Liver (tissue), 3 donors: ENCODE measurements around the gene KCNQ1.

Experiments
- CTCF ChIP-seq: fragments of 150-350 bp; IDR thresholded peaks from 2 replicates; pipeline ENCODE4 v1.5.1; 2017; ENCODE audit warnings: improper control_type of control experiment, low read depth, low read length; ENCODE audit not compliant: missing input control
- EGR1 ChIP-seq, 2 donors: IDR thresholded peaks; 2 replicates each; pipeline ENCODE4 v1.6.1; 2016 to 2018; ENCODE audit warnings: antibody characterized with exemption in 2 of 2, low read depth in 2 of 2
- FOXA1 ChIP-seq: IDR thresholded peaks from 2 replicates; pipeline ENCODE4 v1.6.1; 2016; ENCODE audit warnings: antibody characterized with exemption
- GABPA ChIP-seq, 2 donors: IDR thresholded peaks in 1 of 2; conservative IDR thresholded peaks in 1 of 2; 2 replicates each; pipeline ENCODE4 v1.6.1; 2016; ENCODE audit warnings: antibody characterized with exemption in 2 of 2, mild to moderate bottlenecking in 1 of 2, moderate library complexity in 1 of 2
- HNF4A ChIP-seq, 2 donors: conservative IDR thresholded peaks; 2 replicates each; pipeline ENCODE4 v1.6.1; 2016; ENCODE audit warnings: antibody characterized with exemption in 2 of 2, mild to moderate bottlenecking in 2 of 2
- JUND ChIP-seq, 2 donors: IDR thresholded peaks; 2 replicates each; pipeline ENCODE4 v1.6.1; 2016; ENCODE audit warnings: antibody characterized with exemption in 2 of 2
- MAX ChIP-seq: IDR thresholded peaks from 2 replicates; pipeline ENCODE4 v1.6.1; 2016; ENCODE audit warnings: antibody characterized with exemption
- RAD21 ChIP-seq, 2 donors: IDR thresholded peaks; 2 replicates each; pipeline ENCODE4 v1.6.1; 2016; ENCODE audit warnings: antibody characterized with exemption in 2 of 2, mild to moderate bottlenecking in 2 of 2
- REST ChIP-seq: IDR thresholded peaks from 2 replicates; pipeline ENCODE4 v1.6.1; 2016; ENCODE audit warnings: antibody characterized with exemption, mild to moderate bottlenecking
- RXRA ChIP-seq, 2 donors: IDR thresholded peaks; 2 replicates each; pipeline ENCODE4 v1.6.1; 2017 to 2018; ENCODE audit warnings: antibody characterized with exemption in 2 of 2, mild to moderate bottlenecking in 1 of 2
- SP1 ChIP-seq: IDR thresholded peaks from 2 replicates; pipeline ENCODE4 v1.6.1; 2018; ENCODE audit warnings: antibody characterized with exemption, mild to moderate bottlenecking
- TAF1 ChIP-seq: conservative IDR thresholded peaks from 2 replicates; pipeline ENCODE4 v1.6.1; 2016; ENCODE audit warnings: antibody characterized with exemption, mild to moderate bottlenecking
- donor health status: healthy.
- donor health status: healthy.

GRCh38 chr11:2570211-2570811 is 125.5 kb downstream of the KCNQ1 start:
- no peak for TF ChIP-seq REST
- no peak for TF ChIP-seq CTCF
- TF ChIP-seq TAF1, result no peak
- TF ChIP-seq RXRA (IDR thresholded peaks at IDR 0.05), result no peak
- no peak for TF ChIP-seq GABPA (IDR thresholded peaks at IDR 0.05 in 1 of 2, conservative IDR thresholded peaks at IDR 0.05 in 1 of 2)
- no peak for TF ChIP-seq HNF4A (conservative IDR thresholded peaks at IDR 0.05)
- no peak for TF ChIP-seq FOXA1
- TF ChIP-seq SP1, result no peak
- no peak for TF ChIP-seq RAD21 (IDR thresholded peaks at IDR 0.05)
- no peak for TF ChIP-seq MAX
- no peak for TF ChIP-seq JUND (IDR thresholded peaks at IDR 0.05)
- TF ChIP-seq EGR1 (IDR thresholded peaks at IDR 0.05; ENCODE audit: low read depth in 2 of 2), result no peak
